Skeletal muscle tissue (tissue), 4 donors: ENCODE results near the gene KIR3DL1. TPM values are rescaled to one million over a fixed set of nuclear protein-coding genes. Genes with fewer than 3 reads are reported as not detected.
"Not testable (repeated sequence)": the region's sequence is repeated elsewhere in the genome, so short reads cannot be mapped to it uniquely, and the experiment has no call there.

Experiments used
- H3K27ac ChIP-seq: one replicate; pipeline ENCODE4 v1.7.0; 2013; ENCODE audit warnings: mild to moderate bottlenecking, low read depth, low read length, inconsistent platforms
- H3K27me3 ChIP-seq, 3 donors: one replicate each; pipeline ENCODE4 v1.7.0; 2013; ENCODE audit warnings: low read length in 3 of 3; ENCODE audit not compliant: control insufficient read depth in 3 of 3, insufficient read depth in 3 of 3
- H3K36me3 ChIP-seq, 3 donors: one replicate each; pipeline ENCODE4 v1.7.0; 2013; ENCODE audit warnings: low read length in 3 of 3; ENCODE audit not compliant: control insufficient read depth in 3 of 3, insufficient read depth in 3 of 3
- H3K4me1 ChIP-seq, 3 donors: one replicate each; pipeline ENCODE4 v1.7.0; 2013; ENCODE audit warnings: low read length in 3 of 3, mild to moderate bottlenecking in 3 of 3; ENCODE audit not compliant: control insufficient read depth in 3 of 3, insufficient read depth in 3 of 3
- H3K4me3 ChIP-seq, 3 donors: one replicate each; pipeline ENCODE4 v1.7.0; 2013; ENCODE audit warnings: low read length in 3 of 3
- H3K9ac ChIP-seq, 3 donors: one replicate each; pipeline ENCODE4 v1.7.0; 2013; ENCODE audit warnings: low read length in 3 of 3, mild to moderate bottlenecking in 3 of 3, moderate library complexity in 2 of 3, low read depth in 1 of 3
- H3K9me3 ChIP-seq, 3 donors: one replicate each; pipeline ENCODE4 v1.7.0; 2013; ENCODE audit warnings: low read length in 3 of 3; ENCODE audit not compliant: control insufficient read depth in 3 of 3
- total RNA-seq: library from RNA; depleted of rRNA; stranded (reverse); fragments of >200 nt; gene quantifications from one replicate; pipeline ENCODE4 v1.2.3, GENCODE V29; 2014
- donor health status: Osteomylitis.

Gene KIR3DL1
- total RNA-seq, 1 donor from 2014 or later, result not detected

DNA sequence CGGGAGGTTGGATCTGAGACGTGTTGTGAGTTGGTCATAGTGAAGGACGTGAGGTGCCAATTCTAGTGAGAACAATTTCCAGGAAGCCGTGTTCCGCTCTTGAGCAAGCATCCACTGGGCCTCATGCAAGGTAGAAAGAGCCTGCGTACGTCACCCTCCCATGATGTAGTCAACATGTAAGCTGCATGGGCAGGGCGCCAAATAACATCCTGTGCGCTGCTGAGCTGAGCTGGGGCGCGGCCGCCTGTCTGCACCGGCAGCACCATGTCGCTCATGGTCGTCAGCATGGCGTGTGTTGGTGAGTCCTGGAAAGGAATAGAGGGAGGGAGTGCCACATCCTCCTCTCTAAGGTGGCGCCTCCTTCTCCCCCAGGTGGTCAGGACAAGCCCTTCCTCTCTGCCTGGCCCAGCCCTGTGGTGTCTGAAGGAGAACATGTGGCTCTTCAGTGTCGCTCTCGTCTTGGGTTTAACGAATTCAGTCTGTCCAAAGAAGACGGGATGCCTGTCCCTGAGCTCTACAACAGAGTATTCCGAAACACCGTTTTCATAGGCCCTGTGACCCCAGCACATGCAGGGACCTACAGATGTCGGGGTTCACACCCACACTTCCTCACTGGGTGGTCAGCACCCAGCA, 30.1 kb upstream of the KIR3DL1 start:
- H3K9me3 ChIP-seq, H3K4me1 ChIP-seq, H3K36me3 ChIP-seq, H3K4me3 ChIP-seq, H3K27ac ChIP-seq, H3K27me3 ChIP-seq, H3K9ac ChIP-seq: not testable (repeated sequence)

DNA sequence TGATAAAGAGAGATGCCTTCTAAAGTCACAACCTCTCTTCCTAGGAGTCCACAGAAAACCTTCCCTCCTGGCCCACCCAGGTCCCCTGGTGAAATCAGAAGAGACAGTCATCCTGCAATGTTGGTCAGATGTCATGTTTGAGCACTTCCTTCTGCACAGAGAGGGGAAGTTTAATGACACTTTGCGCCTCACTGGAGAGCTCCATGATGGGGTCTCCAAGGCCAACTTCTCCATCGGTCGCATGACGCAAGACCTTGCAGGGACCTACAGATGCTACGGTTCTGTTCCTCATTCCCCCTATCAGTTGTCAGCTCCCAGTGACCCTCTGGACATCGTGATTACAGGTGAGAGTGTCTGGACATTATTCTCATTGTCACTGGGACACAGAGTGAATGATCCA, 28.1 kb upstream of the KIR3DL1 start:
- not testable (repeated sequence) for H3K4me1 ChIP-seq, H3K9me3 ChIP-seq, H3K27ac ChIP-seq, H3K27me3 ChIP-seq, H3K4me3 ChIP-seq, H3K36me3 ChIP-seq, H3K9ac ChIP-seq

DNA sequence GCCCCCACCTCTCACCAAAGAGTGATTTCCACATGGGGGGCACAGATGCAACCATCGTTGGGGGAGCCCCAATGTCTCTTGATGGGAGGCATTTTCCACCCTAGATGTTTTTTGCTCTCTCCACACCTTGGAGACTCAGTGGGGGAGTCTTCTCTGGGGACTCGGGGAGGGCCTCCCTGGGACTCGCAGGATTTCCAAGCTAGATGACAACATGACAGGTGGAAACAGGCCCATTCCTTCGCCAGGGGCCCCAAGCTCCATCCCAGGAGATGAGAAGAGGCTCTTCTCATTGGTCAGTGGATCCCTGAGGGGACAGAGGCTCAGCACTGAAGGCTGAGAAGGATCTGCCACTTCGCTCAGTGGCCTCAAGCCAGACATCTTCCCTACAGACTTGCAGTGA, 25.6 kb upstream of the KIR3DL1 start:
- Histone ChIP-seq H3K27ac (no peak overlapping the region), H3K4me1 (no peaks in the 10 kb centered on the region), H3K36me3 (no peaks in the 10 kb centered on the region), H3K4me3 (no peak overlapping the region), H3K9ac (no peak overlapping the region), H3K9me3 (no peaks in the 10 kb centered on the region), H3K27me3 (no peaks in the 10 kb centered on the region)

DNA sequence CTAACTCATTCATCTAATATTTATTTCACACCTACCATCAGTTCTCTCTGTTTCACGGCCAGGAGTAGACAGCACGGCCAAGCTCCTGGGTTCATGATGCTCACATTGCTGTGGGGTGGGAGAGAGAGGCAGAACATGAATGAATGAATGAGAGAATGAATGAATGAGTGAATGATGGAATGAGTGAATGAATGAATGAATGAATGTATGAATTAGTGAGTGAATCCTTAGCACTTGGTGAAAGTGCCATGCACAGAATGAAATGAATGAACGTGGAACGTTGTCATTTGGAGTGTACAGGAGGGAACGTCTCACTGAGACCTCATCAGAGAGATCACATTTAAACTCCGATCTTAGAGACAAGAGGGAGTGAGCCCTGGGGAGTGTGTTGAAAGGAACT, 24.8 kb upstream of the KIR3DL1 start:
- no peaks in the 10 kb centered on the region for H3K9me3 ChIP-seq
- H3K36me3 ChIP-seq, result no peaks in the 10 kb centered on the region
- H3K4me1 ChIP-seq, result no peaks in the 10 kb centered on the region
- H3K4me3 ChIP-seq, result no peak overlapping the region
- H3K27me3 ChIP-seq, result no peaks in the 10 kb centered on the region
- no peak overlapping the region for H3K9ac ChIP-seq
- no peak overlapping the region for H3K27ac ChIP-seq

DNA sequence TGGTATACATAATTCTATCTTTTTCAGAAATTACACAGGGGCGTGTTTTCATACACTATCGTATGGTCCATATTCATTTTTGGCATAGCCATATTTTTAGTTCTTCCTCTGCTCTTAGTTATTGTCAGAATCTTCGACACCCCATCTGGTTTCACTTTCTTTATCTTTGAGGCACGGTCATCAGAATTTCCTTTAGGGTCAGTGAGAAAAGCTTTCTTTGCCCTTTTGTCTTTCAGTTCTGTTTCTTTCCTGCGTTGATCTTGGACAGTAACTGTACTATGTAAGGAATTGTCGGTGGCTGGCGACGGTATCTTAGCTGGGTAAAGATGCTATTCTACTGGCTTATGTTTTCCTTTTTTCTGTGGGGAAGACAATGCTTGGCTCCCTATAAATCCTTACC, 23.5 kb upstream of the KIR3DL1 start:
- Histone ChIP-seq H3K36me3 (no peaks in the 10 kb centered on the region), H3K27ac (no peak overlapping the region), H3K9ac (no peak overlapping the region), H3K27me3 (no peaks in the 10 kb centered on the region), H3K4me3 (peak overlapping the region in 1 of 3 donors; percentile 41), H3K9me3 (no peaks in the 10 kb centered on the region), H3K4me1 (no peaks in the 10 kb centered on the region)

DNA sequence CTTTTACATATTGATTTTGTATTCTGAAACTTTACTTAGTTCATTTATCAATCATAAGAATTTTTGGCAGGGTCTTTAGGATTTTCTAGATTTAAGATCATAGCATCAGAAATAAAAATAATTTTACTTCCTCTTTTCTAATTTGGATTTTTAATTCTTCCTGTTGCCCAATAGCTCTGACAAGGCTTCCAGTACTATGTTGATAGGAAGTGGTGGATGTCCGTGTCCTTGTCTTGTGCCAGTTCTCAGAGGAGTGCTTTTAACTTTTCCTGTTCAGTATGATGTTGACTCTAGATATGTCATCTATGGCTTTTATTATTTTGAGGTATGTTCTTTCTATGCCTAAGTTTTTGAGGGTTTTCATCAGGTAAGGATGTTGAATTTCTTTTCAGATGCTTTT, 20.5 kb upstream of the KIR3DL1 start:
- Histone ChIP-seq H3K27me3 (no peaks in the 10 kb centered on the region), H3K36me3 (no peaks in the 10 kb centered on the region), H3K4me1 (no peaks in the 10 kb centered on the region), H3K4me3 (no peak overlapping the region), H3K27ac (no peak overlapping the region), H3K9ac (no peak overlapping the region), H3K9me3 (peaks cover 0 to 1% (median 0%) of the 10 kb centered on the region in 3 donors)

DNA sequence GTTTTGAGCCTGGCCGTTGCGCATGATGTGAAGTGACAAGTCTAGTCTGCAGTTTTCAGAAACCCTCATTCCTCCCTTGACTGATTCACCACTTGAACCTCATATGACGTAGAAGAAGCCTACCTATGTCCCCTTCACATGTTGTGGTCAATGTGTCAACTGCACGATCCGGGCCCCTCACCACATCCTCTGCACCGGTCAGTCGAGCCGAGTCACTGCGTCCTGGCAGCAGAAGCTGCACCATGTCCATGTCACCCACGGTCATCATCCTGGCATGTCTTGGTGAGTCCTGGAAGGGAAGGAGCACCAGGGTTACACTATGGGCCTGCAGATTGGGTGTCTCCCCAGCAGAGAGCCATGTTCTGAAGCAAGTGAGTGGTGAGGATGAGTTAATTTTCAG, 12.9 kb upstream of the KIR3DL1 start, which contains the start of gene KIR2DL4:
Gene KIR2DL4 (plus strand): TSS at position 201 of the 400 bp plus-strand sequence. CDS start 42 bp downstream, at position 243.
- Histone ChIP-seq H3K27ac (no peak within 1 kb of the TSS), H3K4me1 (no peaks in the 10 kb centered on the region), H3K9me3 (peaks cover 0 to 1% (median 0%) of the 10 kb centered on the region in 3 donors), H3K36me3 (no peaks in the 10 kb centered on the region), H3K27me3 (no peaks in the 10 kb centered on the region), H3K9ac (no peak within 1 kb of the TSS), H3K4me3 (no peak within 1 kb of the TSS)

DNA sequence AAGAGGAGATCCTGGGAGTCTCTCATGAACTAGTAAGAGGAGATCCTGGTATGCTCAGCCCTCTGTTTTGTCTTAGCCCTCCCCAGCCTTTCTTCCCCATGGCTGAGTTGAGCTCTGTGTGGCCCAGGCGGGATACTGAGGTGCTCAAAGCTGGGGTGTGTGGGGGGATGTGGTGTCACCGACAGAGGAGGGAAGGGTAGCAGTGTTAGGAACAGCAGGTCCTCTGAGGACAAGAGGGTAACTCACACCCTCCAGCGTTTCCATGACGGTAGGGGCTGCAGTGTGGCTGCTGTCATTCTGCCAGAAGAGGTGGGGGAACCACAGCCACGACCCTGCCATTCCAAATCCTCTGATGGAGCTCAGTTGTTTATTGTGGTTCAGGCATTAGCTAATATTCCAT, 12.2 kb upstream of the KIR3DL1 start:
- Histone ChIP-seq H3K27ac (no peak overlapping the region), H3K4me3 (no peak overlapping the region), H3K9me3 (no peaks in the 10 kb centered on the region), H3K4me1 (no peaks in the 10 kb centered on the region), H3K9ac (no peak overlapping the region), H3K27me3 (no peaks in the 10 kb centered on the region), H3K36me3 (no peaks in the 10 kb centered on the region)

DNA sequence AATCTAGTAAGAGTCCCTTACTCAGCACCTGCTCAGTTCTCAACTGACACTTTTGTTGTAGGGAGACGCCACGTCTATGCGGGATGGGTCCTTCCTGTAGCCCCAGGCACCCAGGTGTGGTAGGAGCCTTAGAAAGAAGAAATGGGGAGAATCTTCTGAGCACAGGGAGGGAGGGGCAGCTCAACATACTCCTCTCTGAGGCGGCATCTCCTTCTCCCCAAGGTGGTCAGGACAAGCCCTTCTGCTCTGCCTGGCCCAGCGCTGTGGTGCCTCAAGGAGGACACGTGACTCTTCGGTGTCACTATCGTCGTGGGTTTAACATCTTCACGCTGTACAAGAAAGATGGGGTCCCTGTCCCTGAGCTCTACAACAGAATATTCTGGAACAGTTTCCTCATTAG, 11.7 kb upstream of the KIR3DL1 start:
- no peak overlapping the region for H3K27ac ChIP-seq
- H3K9me3 ChIP-seq, result no peaks in the 10 kb centered on the region
- H3K36me3 ChIP-seq, result no peaks in the 10 kb centered on the region

DNA sequence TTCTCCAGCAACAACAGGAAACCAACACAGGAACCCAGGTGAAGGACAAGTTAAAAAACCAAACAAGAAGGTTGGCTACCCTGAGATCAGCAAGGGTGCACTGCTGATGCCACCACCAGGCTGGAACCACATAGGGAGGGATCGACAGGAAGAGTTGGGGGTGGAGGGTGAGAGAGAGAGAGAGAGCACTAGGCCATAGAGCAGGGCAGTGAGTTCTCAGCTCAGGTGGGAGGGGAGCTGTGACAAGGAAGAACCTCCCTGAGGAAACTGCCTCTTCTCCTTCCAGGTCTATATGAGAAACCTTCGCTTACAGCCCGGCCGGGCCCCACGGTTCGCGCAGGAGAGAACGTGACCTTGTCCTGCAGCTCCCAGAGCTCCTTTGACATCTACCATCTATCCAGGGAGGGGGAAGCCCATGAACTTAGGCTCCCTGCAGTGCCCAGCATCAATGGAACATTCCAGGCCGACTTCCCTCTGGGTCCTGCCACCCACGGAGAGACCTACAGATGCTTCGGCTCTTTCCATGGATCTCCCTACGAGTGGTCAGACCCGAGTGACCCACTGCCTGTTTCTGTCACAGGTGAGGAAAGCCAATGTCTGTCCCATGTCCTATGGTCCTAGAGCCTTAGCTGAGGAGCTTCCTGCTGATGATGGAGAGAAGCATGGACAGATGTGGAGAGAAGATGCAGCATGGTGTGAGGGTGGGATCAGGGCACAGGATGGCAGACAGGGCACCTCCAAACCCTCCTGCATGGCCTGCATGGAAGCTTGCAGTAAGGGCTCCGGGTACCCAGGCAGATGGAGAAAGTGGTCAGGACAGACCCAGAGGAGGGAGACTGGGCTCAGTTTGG, 10.4 kb upstream of the KIR3DL1 start:
- H3K4me1 ChIP-seq, result no peaks in the 10 kb centered on the region
- no peak overlapping the region for H3K9ac ChIP-seq
- no peaks in the 10 kb centered on the region for H3K36me3 ChIP-seq
- no peaks in the 10 kb centered on the region for H3K27me3 ChIP-seq
- H3K9me3 ChIP-seq, result no peaks in the 10 kb centered on the region
- H3K4me3 ChIP-seq, result no peak overlapping the region
- H3K27ac ChIP-seq, result no peak overlapping the region

More for the DNA sequence above, 11.7 kb upstream of the KIR3DL1 start:
- no peaks in the 10 kb centered on the region for H3K27me3 ChIP-seq
- no peaks in the 10 kb centered on the region for H3K4me1 ChIP-seq
- no peak overlapping the region for H3K4me3 ChIP-seq
- no peak overlapping the region for H3K9ac ChIP-seq
